NCI-H526 treated with DMSO at 0.1 percent for 48 hours (cell line): ENCODE measurements around the gene RFPL2.
"Not testable (repeated sequence)": the region's sequence is repeated elsewhere in the genome, so short reads cannot be mapped to it uniquely, and the experiment has no call there.

ENCODE experiments used
- DNase-seq: peaks from one replicate; lab custom pipeline; 2025; lab: John Stamatoyannopoulos, UW

Gene RFPL2

GRCh38 chr22:32164075-32164860, 40.6 kb downstream of the RFPL2 start:
- DNase-seq: no peak

DNA sequence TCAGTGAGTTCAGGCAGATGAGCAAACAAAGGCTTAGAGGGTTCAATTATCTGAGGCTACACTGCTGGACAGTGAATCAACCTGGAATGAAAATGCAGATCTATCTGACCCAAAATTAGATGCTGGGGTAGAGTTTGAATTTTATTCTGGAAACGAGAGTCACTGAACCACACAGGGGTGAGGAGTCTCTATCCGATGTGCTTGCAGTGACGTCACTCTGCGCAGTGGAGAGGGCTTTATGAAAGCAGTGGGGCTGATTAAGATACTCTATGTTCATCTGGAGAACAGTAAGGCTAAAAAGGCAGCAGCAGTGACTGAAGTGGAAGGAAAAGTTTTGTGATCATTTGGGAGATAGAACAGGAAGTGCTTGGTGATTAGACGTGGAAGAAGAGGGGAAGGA, 44.5 kb downstream of the RFPL2 start:
- DNase-seq: not testable (repeated sequence)

DNA sequence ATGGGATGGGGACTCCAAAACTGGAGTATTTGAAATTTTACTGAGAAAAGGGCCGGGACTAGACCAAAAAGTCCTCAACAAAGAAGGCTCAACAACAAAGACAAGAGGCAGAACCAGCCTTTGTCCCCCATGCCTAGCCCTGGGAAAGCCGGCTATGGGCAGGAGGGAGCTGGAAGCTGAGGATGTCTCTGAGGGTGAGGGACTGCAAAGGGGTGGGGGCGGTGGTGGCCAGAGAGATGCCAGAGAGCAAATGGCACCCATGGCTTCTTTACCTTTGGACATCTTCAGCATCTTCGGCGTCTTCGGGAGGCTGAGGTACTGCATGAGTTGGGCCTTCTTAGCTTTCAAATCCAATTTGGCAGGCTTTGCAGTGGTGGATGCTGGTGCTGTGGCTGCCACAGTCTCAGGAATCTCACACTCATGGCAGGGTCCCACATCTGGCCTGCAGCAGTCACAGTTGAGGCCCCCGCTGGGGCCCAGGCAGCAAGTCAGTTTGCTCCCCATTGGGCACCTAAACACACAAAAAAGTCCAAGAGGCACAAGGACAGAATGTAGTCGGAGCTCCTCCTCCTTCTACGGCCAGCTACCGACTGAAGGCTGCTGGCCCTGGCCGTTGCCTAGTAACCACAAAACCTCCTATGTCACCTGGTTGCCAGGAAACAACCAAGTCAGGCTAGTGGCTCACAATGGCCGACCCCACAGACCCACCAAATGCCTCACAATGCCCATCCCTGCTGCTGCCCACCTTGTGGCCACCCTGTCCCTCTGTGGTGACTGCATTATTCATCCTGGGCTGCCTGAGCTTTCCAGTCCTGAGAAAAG, 46.0 kb downstream of the RFPL2 start, which contains the start of gene C22orf42:
C22orf42 (minus strand) TSS at position 592 of the 822 bp plus-strand sequence; CDS start at position 504, 88 bp downstream.
- no peak for DNase-seq

DNA sequence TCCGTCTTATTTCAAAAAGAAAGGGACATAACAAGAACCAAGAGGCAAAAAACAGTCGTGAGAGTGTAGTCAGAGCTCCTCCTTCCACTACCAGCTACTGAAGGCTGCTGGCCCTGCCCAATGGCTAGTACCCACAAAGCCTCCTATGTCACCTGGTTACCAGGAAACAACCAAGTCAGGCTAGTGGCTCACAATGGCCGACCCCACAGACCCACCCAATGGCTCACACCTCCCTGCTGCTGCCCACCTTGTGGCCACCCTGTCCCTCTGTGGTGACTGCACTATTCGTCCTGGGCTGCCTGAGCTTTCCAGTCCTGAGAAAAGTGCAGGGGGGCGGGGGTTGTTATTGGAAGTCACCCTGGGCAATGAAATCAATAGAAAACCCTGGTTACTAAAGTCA, 47.2 kb downstream of the RFPL2 start:
- DNase-seq: not testable (repeated sequence)

DNA sequence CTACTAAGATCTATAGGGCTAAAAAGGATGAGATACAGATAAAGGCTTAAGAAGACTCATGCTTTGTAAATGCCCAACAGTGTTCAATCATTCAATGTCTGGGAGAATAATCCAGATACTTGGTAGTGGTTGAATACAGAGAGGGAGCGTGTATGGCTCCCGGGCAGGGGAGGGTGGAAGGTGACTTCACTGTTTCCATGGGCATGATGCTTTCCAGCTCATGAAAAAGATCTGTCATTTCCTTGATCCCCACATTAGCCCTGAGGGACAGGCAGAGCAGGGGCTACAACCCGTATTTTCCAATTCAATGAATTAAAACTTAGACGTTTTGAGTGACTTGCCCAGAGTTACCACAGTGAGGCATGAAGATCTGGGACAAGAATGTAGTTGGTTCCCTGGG, 50.1 kb downstream of the RFPL2 start:
- DNase-seq: not testable (repeated sequence)

- not testable (repeated sequence) for DNase-seq
Observed at GRCh38 chr22:32151641-32152040, 53.2 kb downstream of the RFPL2 start.

GRCh38 chr22:32150647-32151046, 54.2 kb downstream of the RFPL2 start:
- not testable (repeated sequence) for DNase-seq

DNA sequence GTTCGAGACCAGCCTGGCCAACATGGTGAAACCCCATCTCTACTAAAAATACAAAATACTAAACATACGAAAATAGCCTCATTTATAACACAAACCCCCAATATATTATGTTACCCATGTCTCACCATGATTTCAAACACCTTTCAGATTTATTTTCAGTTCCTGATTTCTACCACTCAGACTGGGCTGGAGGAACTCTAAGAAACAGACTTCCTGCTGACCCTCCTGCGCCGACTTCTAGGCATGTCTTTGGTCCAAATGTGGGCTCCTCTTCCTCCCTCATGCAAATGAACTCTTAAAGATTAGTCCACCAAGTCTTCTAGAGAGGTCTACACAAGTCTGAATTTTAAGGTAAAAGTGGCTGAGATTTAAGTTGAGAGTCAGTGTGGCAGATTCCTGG, 56.5 kb downstream of the RFPL2 start:
- not testable (repeated sequence) for DNase-seq

- not testable (repeated sequence) for DNase-seq
Observed at GRCh38 chr22:32147128-32147527, 57.7 kb downstream of the RFPL2 start.

DNA sequence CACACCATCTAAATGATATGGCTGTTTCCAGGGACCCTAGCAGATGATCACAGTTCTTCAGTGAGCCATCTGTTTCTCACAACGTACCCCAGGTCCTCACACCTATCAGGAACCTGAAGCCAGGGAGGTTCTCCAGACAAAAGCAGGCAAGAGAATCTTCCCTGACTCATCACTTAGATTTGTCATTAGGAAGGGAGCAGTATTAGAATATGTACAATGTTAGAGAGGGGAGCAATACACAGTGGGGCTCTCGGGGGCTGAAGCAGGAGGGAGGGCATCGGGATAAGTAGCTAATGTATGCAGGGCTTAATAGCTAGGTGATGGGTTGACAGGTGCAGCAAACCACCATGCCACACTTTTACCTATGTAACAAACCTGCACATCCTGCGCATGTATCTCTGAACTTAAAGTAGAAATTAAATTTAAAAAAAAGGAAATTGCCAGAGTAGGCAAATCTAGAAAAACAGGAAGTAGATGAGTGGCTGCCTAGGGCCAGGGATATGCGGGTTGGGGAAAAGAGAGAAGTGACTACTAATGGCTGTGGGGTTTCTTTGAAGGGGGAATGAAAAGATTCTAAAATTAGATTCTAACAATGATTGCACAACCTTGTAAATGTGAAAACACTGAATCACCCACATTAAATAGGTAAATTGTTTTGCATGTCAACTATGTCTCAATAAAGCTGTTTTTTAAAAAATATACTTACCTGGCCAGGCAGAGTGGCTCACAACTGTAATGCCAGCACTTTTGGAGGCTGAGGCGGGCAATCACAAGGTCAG, 60.2 kb downstream of the RFPL2 start:
- DNase-seq: no peak

DNA sequence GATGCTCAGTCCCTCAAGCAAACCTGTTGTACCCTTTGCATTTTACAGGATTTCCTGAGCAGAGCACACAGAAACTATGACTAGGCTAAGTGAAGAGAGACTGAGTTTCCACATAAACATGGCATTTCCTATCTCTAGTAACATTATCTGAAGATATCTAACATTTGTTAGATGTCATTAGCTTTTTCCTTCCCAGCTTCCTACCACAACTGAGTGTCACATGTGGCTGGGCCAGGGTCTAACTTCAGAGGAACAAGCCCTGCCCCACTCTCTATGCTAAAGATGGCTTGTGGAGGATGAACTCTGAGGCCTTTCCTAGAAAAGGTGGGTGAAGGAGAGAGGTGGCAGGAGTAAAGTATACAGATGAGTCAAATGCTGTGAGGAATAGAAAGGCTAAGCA, 62.3 kb downstream of the RFPL2 start:
- DNase-seq: no peak

DNA sequence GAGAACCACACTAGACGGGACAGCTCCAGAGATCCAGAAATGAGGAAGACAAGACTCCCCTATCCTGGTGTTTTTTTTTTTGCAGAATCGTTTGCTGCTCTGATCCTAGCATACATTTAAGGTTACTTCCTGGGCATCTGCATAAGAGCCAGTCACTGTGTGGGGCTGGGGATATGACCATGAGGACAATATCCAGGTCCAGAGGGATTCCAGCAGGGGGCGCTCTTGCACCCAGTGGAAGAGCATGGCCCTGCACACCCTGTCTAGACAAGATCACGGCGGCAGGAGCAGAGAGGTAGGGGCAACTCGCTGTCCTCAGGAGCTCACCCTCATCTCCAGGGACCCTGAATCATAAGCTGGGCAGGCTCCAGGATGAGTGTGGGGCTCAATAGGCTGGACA, 64.2 kb downstream of the RFPL2 start:
- DNase-seq: not testable (repeated sequence)
